Lower leg skin (tissue), 4 donors: ENCODE data around the gene FDXR. TPM values are rescaled to one million over a fixed set of nuclear protein-coding genes. Genes with fewer than 3 reads are reported as not detected.

Experiments used
- DNase-seq, 2 donors: peaks; one replicate each; pipeline ENCODE4 v3.0.0-alpha.2; 2019; ENCODE audit warnings: low spot score in 2 of 2
- H3K4me3 ChIP-seq: fragments of 200-600 bp; sonication (generic); 2 replicates; pipeline ENCODE4 v1.5.1; 2017; ENCODE audit warnings: mild to moderate bottlenecking, low read depth; ENCODE audit not compliant: poor library complexity, severe bottlenecking
- CTCF ChIP-seq, 3 donors: fragments of 450-650 bp; IDR thresholded peaks; one replicate each; pipeline ENCODE4 v1.5.1; 2016; ENCODE audit warnings: antibody characterized with exemption in 3 of 3, mild to moderate bottlenecking in 3 of 3, moderate library complexity in 2 of 3
- POLR2A ChIP-seq, 2 donors: fragments of 450-650 bp; IDR thresholded peaks; one replicate each; pipeline ENCODE4 v1.6.1; 2016 to 2017; ENCODE audit warnings: antibody characterized with exemption in 2 of 2, mild to moderate bottlenecking in 1 of 2, moderate library complexity in 1 of 2
- WGBS, 2 donors: methylation state at CpG; one replicate each; pipeline ENCODE4 v1.1.5; 2018; 5-methylcytosine and 5-hydroxymethylcytosine counted together
- intact Hi-C: fragments of 100-400 bp; cut with DNase I; formaldehyde crosslinking; loops from one replicate; pipeline ENCODE4 v1.15.0; 2023; ENCODE audit warnings: low total_unique reads
- total RNA-seq, 4 donors: library from RNA; depleted of rRNA; stranded (reverse); fragments of >200 nt; gene quantifications; one replicate each; pipeline ENCODE4 v1.1.0, GENCODE V29; 2016

The FDXR gene
- total RNA-seq, 4 donors from 2014 or later: 21.9 to 28.0 (median 24.6) TPM

DNA sequence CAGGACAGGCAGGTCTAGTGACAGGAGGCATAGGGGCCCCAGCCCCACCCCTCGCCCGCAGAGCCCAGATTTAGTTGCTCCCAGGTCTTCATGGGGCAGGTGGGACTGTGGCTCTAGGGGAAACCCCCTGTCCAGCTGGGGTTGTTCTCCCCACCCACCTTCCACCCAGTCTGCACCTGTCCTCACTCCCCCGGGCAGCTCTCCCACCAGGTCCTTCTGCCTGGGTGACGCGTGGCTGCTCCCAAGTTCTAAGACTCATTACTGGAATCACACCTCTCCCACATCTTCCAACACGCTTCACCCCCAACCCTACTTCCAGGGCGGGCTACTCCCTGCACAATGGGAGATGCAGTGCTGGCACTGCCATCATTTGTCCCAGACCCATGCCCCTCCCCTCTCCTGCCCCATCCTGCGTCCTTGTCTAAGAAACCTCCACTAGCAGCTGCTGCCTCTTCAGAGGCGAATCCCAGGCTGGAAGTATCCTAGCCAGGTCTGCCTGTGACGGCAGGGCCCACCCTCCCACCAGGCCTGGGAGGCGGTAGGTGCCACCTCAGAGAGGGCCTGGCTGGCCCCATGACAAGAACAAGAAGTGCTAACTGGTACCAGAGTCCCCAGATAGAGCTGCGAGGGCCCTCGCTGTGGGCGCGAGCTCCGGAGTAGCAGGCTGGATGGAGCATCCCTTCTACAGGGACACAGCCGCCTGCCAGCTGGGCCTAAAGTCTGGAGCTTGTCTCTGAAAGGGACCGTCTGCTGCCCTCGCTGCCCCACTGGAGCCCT is 35.9 kb downstream of the FDXR start:
- intact Hi-C loops: no loop called here
- WGBS, 2 donors: 95 to 97% methylated on average over 17 to 19 of the region's 19 CpGs
- no peak for DNase-seq
- TF ChIP-seq CTCF (IDR thresholded peaks at IDR 0.05): no peak
- TF ChIP-seq POLR2A (IDR thresholded peaks at IDR 0.05): no peak
- no peak overlapping the region for H3K4me3 ChIP-seq

GRCh38 chr17:74836191-74836590 is 36.6 kb downstream of the FDXR start:
- 95 to 97% methylated on average over 26 of the region's 26 CpGs for WGBS, 2 donors
- H3K4me3 ChIP-seq: no peak overlapping the region
- no peak for DNase-seq
- intact Hi-C loops: no loop called here
- no peak for TF ChIP-seq CTCF (IDR thresholded peaks at IDR 0.05)
- no peak for TF ChIP-seq POLR2A (IDR thresholded peaks at IDR 0.05)

DNA sequence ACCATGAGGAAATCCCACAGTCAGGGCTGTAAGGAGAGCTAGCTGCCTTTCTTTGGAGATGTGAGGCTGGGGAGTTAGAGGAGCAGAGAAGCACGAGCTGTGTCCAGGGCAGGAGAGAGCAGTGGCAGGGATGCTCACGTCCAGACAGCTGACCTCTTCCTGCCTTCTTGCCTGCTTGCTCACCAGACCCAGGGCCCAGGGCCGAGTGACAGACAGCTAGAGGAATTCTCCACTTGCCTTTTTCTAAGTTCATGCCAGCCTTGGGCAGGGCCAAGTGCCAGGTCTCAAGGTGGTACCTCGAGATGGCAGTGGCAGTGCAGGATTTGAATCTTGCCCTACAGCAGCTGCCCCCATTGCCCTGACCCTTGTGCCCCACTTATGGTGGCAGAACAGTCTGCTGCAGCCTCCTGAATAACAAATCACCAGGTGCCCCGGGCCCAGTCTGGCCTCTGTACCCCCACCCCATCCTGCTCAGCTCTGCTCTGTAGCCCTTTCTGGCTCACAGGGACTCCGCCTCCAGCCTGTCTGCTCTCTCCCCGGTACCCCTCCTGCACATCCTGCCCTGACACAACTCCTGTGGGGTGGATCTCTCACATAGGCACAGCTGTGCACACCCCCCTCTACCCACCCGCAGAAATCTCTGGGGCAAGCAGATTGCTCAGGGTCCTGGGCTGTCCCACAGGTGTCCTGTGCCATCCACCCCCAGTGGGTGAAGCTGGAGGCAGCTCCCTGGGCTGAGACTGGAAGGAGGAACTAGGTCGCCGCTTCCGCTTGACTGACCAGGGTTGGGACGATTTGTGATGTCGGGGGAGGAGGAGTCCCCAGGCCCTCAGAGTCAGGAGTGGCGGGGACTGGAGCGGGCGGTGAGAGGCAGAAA is 39.1 kb downstream of the FDXR start:
- TF ChIP-seq CTCF (IDR thresholded peaks at IDR 0.05) (no peak), POLR2A (IDR thresholded peaks at IDR 0.05) (no peak)
- intact Hi-C loops: no loop called here

DNA sequence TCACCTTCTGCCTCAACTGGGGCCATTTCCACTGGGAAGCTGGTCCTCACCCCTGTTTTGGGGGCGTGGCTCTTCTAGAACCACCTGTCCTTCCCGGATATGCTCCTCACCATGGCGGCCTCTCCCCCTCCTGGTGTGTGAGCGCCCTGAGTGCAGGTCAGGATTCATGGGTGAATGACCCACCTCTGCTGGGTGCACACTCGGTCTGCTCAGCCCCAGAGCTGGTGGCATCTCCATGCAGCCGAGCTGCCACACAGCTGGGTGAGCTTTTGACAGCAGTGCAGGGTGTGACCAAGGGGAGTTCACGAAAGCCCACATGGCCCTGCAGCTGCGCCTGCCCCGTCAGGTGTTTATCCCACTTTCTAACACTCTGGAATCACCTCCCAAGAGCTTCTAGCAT is 40.4 kb downstream of the FDXR start:
- H3K4me3 ChIP-seq: no peak overlapping the region
- WGBS, 2 donors: 85 to 90% methylated on average over 7 to 9 of the region's 9 CpGs
- TF ChIP-seq POLR2A (IDR thresholded peaks at IDR 0.05) (no peak), CTCF (IDR thresholded peaks at IDR 0.05) (no peak)
- no peak for DNase-seq
- intact Hi-C loops: no loop called here

More for the DNA sequence above, 39.1 kb downstream of the FDXR start:
- no peak overlapping the region for H3K4me3 ChIP-seq
- peak; percentile 42 to 89 for DNase-seq
- 67 to 81% methylated on average over 16 of the region's 16 CpGs for WGBS, 2 donors

DNA sequence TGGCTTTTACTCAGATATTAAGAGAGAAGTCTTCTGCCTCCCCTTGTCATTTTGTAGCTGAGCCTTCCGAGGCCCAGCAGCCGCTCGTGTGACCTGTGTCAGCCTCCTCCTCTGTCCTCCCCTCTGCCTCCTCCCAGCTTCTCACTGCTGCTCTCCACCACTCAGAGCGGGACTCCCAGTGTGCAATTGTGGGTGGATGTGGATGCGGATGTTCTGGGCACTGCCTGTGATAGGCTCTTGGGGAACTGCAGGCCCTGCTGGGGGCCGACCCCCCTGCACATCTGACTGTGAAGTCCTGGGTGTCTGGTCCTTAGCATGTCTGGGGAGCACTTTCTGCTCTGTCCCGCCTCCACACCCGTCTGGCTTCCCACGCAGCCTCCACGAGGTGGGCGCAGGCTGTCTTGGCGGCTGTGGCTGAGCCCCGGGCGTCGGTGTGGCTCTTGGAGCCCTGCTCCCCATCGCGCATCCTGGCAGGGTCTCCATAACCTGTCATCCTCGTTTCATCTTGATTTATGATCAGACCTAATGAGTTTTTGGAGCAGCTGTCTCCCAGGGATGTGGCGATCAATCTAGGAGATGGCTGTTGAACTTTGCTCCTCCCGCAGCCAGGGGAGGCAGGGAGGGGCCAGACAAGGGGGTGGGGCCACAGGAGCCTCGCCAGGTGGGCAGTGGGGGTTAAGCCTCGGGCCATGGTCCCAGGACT is 41.2 kb downstream of the FDXR start:
- WGBS, 2 donors: 48 to 58% methylated on average over 22 of the region's 22 CpGs
- intact Hi-C loops: no loop called here
- TF ChIP-seq CTCF (IDR thresholded peaks at IDR 0.05) (no peak), POLR2A (IDR thresholded peaks at IDR 0.05) (no peak)
- DNase-seq: no peak
- H3K4me3 ChIP-seq: no peak overlapping the region
